GM12878 (cell line): ENCODE data around the gene ADD2. TPM values are rescaled to one million over a fixed set of nuclear protein-coding genes. Genes with fewer than 3 reads are reported as not detected.

Source experiments
- ATAC-seq: fragments of 200-7000 bp; cut with Tn5 transposase; 3 replicates; pipeline ENCODE4 v1.9.1; 2020; ENCODE audit warnings: mild to moderate bottlenecking, moderate library complexity
- BruUV-seq: library from RNA; stranded (reverse); fragments of 400-500 nt; replicated peaks from 2 replicates; lab custom pipeline; 2021; lab: Mats Ljungman, UMichigan
- CTCF ChIA-PET: fragments of 300-600 bp; sonication (Branson Sonifier 250); formaldehyde crosslinking; extraction: SDS; loops from one replicate; lab custom pipeline; 2021; ENCODE audit warnings: inconsistent platforms; lab: Yijun Ruan, JAX
- POLR2A ChIA-PET: fragments of 350-600 bp; formaldehyde crosslinking; extraction: SDS; loops from one replicate; lab custom pipeline; 2021; ENCODE audit warnings: inconsistent platforms; lab: Charles Lee
- RAD21 ChIA-PET: fragments of 300-600 bp; sonication (Branson Sonifier 250); formaldehyde crosslinking; loops from one replicate; lab custom pipeline; 2023; ENCODE audit warnings: antibody characterized with exemption; ENCODE audit not compliant: unreplicated experiment; lab: Charles Lee
- SMC1A ChIA-PET: fragments of 300-600 bp; sonication (Branson Sonifier 250); formaldehyde crosslinking; loops from one replicate; lab custom pipeline; 2023; ENCODE audit not compliant: unreplicated experiment, uncharacterized antibody; lab: Charles Lee
- DNase-seq: peaks from one replicate; pipeline ENCODE4 v3.0.0-alpha.2; 2011; ENCODE audit warnings: low read depth, low spot score
- FAIRE-seq: peaks from 3 replicates; lab custom pipeline; 2011; peaks lifted over from hg19 to GRCh38; lab: Jason Lieb, UNC
- H2AFZ ChIP-seq: 2 replicates; pipeline ENCODE4 v1.6.0; 2011; ENCODE audit warnings: low read depth, low read length, control low read depth; ENCODE audit not compliant: control insufficient read depth
- H3K27ac ChIP-seq: 2 replicates; pipeline ENCODE4 v1.5.1; 2011; ENCODE audit warnings: control low read depth; ENCODE audit not compliant: control insufficient read depth, insufficient read depth
- H3K27me3 ChIP-seq, 2 experiments: replicated peaks in 1 of 2; 2 replicates each; pipeline versions ENCODE4 v1.6.0 to v1.6.1; 2011; ENCODE audit warnings: low read length in 1 of 2; ENCODE audit not compliant: control insufficient read depth in 2 of 2, insufficient read depth in 2 of 2
- H3K36me3 ChIP-seq, 2 experiments: 2 replicates each; pipeline ENCODE4 v1.5.1; 2011; ENCODE audit warnings: low read length in 1 of 2; ENCODE audit not compliant: control insufficient read depth in 2 of 2, insufficient read depth in 2 of 2
- H3K4me1 ChIP-seq: 2 replicates; pipeline ENCODE4 v1.6.1; 2011; ENCODE audit warnings: mild to moderate bottlenecking, low read length, moderate library complexity, mixed read lengths; ENCODE audit not compliant: control insufficient read depth, insufficient read depth
- H3K4me2 ChIP-seq: 2 replicates; pipeline ENCODE4 v1.6.0; 2011; ENCODE audit warnings: control low read depth; ENCODE audit not compliant: control insufficient read depth, insufficient read depth
- H3K4me3 ChIP-seq: fragments of 200-600 bp; sonication (generic); 2 replicates; pipeline ENCODE4 v1.5.1; 2016
- H3K79me2 ChIP-seq: 2 replicates; pipeline ENCODE4 v1.6.0; 2011; ENCODE audit warnings: low read length; ENCODE audit not compliant: control insufficient read depth, insufficient read depth
- H3K9ac ChIP-seq: 2 replicates; pipeline ENCODE4 v1.8.0; 2011; ENCODE audit warnings: low read length, control low read depth, mixed read lengths; ENCODE audit not compliant: control insufficient read depth, insufficient read depth
- H3K9me3 ChIP-seq: replicated peaks from 3 replicates; pipeline ENCODE4 v1.5.1; 2011; ENCODE audit warnings: mild to moderate bottlenecking, low read length; ENCODE audit not compliant: control insufficient read depth, insufficient read depth
- H4K20me1 ChIP-seq: 2 replicates; pipeline ENCODE4 v1.6.0; 2011; ENCODE audit not compliant: control insufficient read depth, insufficient read depth
- CBX5 ChIP-seq: sonication (generic); IDR thresholded peaks from 2 replicates; pipeline ENCODE4 v1.6.1; 2016; ENCODE audit warnings: low read depth, moderate library complexity, mild to moderate bottlenecking, inconsistent platforms
- CEBPB ChIP-seq, 2 experiments: fragments of 150-350 bp in 1 of 2; IDR thresholded peaks; 2 replicates each; pipeline ENCODE4 v1.6.1; 2012 to 2014; ENCODE audit warnings: low read depth in 2 of 2, low read length in 2 of 2, borderline replicate concordance in 1 of 2, inconsistent platforms in 1 of 2
- CREM ChIP-seq: IDR thresholded peaks from 2 replicates; pipeline ENCODE4 v1.6.1; 2014; ENCODE audit warnings: antibody characterized with exemption, low read depth
- CTCF ChIP-seq, 3 experiments: IDR thresholded peaks in 2 of 3; conservative IDR thresholded peaks in 1 of 3; 2 replicates each; pipeline ENCODE4 v1.5.1; 2011; ENCODE audit warnings: low read depth in 3 of 3, low read length in 3 of 3, mild to moderate bottlenecking in 3 of 3, control low read depth in 2 of 3, moderate library complexity in 2 of 3, inconsistent platforms in 1 of 3, mixed read lengths in 1 of 3; ENCODE audit not compliant: control insufficient read depth in 2 of 3, insufficient read depth in 1 of 3; ENCODE audit errors: extremely low read depth in 1 of 3
- EED ChIP-seq: sonication (generic); IDR thresholded peaks from 2 replicates; pipeline ENCODE4 v1.6.1; 2016; ENCODE audit warnings: antibody characterized with exemption, low read depth
- ESRRA ChIP-seq: IDR thresholded peaks from 2 replicates; pipeline ENCODE4 v1.6.1; 2012; ENCODE audit warnings: mild to moderate bottlenecking, low read length, improper control_type of control experiment
- IRF4 ChIP-seq: IDR thresholded peaks from 2 replicates; pipeline ENCODE4 v1.6.1; 2011; ENCODE audit warnings: low read depth, low read length
- KLF5 ChIP-seq: fragments of 450-650 bp; IDR thresholded peaks from 2 replicates; pipeline ENCODE4 v1.6.1; 2014; ENCODE audit warnings: mild to moderate bottlenecking; ENCODE audit not compliant: partially characterized antibody
- NR2C1 ChIP-seq: fragments of 450-650 bp; IDR thresholded peaks from 2 replicates; pipeline ENCODE4 v1.6.1; 2017; ENCODE audit warnings: antibody characterized with exemption, mild to moderate bottlenecking, moderate library complexity
- RUNX3 ChIP-seq: IDR thresholded peaks from 2 replicates; pipeline ENCODE4 v1.6.1; 2012; ENCODE audit warnings: low read length, inconsistent platforms
- SMAD5 ChIP-seq: IDR thresholded peaks from 2 replicates; pipeline ENCODE4 v1.6.1; 2016; ENCODE audit warnings: antibody characterized with exemption, low read depth
- STAT3 ChIP-seq: IDR thresholded peaks from 2 replicates; pipeline ENCODE4 v1.6.1; 2011; ENCODE audit warnings: low read depth, low read length, improper control_type of control experiment
- WGBS: methylation state at CpG from one replicate; pipeline ENCODE4 v1.1.6; 2016; ENCODE audit warnings: low lambda C conversion rate; ENCODE audit not compliant: insufficient replicate concordance, insufficient coverage; ENCODE audit errors: missing lambda C conversion rate; 5-methylcytosine and 5-hydroxymethylcytosine counted together
- in situ Hi-C: fragments of 300-500 bp; cut with MboI; formaldehyde crosslinking; loops from 9 replicates; pipeline ENCODE4 v1.14.3; 2018; ENCODE audit warnings: mixed read lengths
- intact Hi-C: fragments of 100-400 bp; cut with micrococcal nuclease; formaldehyde crosslinking; loops from one replicate; pipeline ENCODE4 v1.14.2; 2022; ENCODE audit not compliant: unreplicated experiment
- polyA plus RNA-seq, 11 experiments: library from polyadenylated mRNA; depleted of rRNA in 4 of 11; unstranded in 6 of 11; stranded (reverse) in 5 of 11; fragments of >200 nt; fragmentation: Nextera tagmentation in 4 of 11; fragmentation: Illumina TruSeq in 1 of 11; extraction: Ambion mirVana in 4 of 11; extraction: Trizol in 1 of 11; gene quantifications; 1 replicate in 1 of 11; 2 replicates in 10 of 11; pipeline versions ENCODE4 v1.2.1 to v1.2.3, GENCODE V29; 2011 to 2016; ENCODE audit warnings: inconsistent platforms in 2 of 11, missing spikeins in 2 of 11, low read depth in 1 of 11
- total RNA-seq, 4 experiments: library from RNA; depleted of rRNA in 3 of 4; stranded (reverse); fragments of >200 nt in 3 of 4; fragmentation: Illumina TruSeq in 1 of 4; extraction: Trizol in 1 of 4; gene quantifications; 2 replicates each; pipeline versions ENCODE4 v1.2.1 to v1.2.3, GENCODE V29; 2013 to 2021
- TF ChIP-seq, protein P1 (sequence below): fragments of 450-650 bp; IDR thresholded peaks from 2 replicates; pipeline ENCODE4 v1.6.1; 2017; ENCODE audit warnings: antibody characterized with exemption, mild to moderate bottlenecking, moderate library complexity
- TF ChIP-seq, protein P2 (sequence below): fragments of 450-650 bp; IDR thresholded peaks from 2 replicates; pipeline ENCODE4 v1.6.1; 2017; ENCODE audit warnings: mild to moderate bottlenecking, moderate library complexity

The ADD2 gene
- total and polyA plus RNA-seq, 10 of the 15 experiments (the other 5 are each of a cell fraction or from before 2014, with no cell fraction given), result 0.05 to 0.13 (median 0.08) TPM; not detected in 7

GRCh38 chr2:70692256-70692655, 75.7 kb downstream of the ADD2 start:
- CTCF ChIA-PET, result no interaction called here
- in situ Hi-C loops, result no loop called here
- no peak overlapping the region for H3K4me2 ChIP-seq
- ATAC-seq (no peak), FAIRE-seq (no peak), DNase-seq (no peak)
- no peaks in the 10 kb centered on the region for H3K4me1 ChIP-seq
- intact Hi-C loops, result no loop called here
- no peak overlapping the region for H2AFZ ChIP-seq
- no peaks in the 10 kb centered on the region for H3K9me3 ChIP-seq
- H3K4me3 ChIP-seq, result no peak overlapping the region
- H3K79me2 ChIP-seq, result no peaks in the 10 kb centered on the region
- WGBS, result 55% methylated on average over 17 of the region's 17 CpGs
- H3K36me3 ChIP-seq, result no peaks in the 10 kb centered on the region
- RAD21 ChIA-PET, result no interaction called here
- no peaks in the 10 kb centered on the region for H4K20me1 ChIP-seq
- no peaks in the 10 kb centered on the region for H3K27me3 ChIP-seq
- SMC1A ChIA-PET, result no interaction called here
- no TSS peak for BruUV-seq
- no peak overlapping the region for H3K9ac ChIP-seq
- H3K27ac ChIP-seq, result no peak overlapping the region
- TF ChIP-seq NR2C1 (no peak), CREM (no peak), KLF5 (no peak), EED (no peak), ESRRA (no peak), CBX5 (no peak), RUNX3 (no peak), IRF4 (no peak), SMAD5 (no peak), STAT3 (no peak), CTCF (IDR thresholded peaks at IDR 0.05 in 2 of 3, conservative IDR thresholded peaks at IDR 0.05 in 1 of 3; ENCODE audit: control insufficient read depth in 2 of 3, extremely low read depth in 1 of 3, insufficient read depth in 1 of 3, low read depth in 3 of 3, low read length in 3 of 3) (no peak), CEBPB (IDR thresholded peaks at IDR 0.05; ENCODE audit: borderline replicate concordance in 1 of 2, low read depth in 2 of 2, low read length in 2 of 2) (no peak)
- TF ChIP-seq, protein P1, sequence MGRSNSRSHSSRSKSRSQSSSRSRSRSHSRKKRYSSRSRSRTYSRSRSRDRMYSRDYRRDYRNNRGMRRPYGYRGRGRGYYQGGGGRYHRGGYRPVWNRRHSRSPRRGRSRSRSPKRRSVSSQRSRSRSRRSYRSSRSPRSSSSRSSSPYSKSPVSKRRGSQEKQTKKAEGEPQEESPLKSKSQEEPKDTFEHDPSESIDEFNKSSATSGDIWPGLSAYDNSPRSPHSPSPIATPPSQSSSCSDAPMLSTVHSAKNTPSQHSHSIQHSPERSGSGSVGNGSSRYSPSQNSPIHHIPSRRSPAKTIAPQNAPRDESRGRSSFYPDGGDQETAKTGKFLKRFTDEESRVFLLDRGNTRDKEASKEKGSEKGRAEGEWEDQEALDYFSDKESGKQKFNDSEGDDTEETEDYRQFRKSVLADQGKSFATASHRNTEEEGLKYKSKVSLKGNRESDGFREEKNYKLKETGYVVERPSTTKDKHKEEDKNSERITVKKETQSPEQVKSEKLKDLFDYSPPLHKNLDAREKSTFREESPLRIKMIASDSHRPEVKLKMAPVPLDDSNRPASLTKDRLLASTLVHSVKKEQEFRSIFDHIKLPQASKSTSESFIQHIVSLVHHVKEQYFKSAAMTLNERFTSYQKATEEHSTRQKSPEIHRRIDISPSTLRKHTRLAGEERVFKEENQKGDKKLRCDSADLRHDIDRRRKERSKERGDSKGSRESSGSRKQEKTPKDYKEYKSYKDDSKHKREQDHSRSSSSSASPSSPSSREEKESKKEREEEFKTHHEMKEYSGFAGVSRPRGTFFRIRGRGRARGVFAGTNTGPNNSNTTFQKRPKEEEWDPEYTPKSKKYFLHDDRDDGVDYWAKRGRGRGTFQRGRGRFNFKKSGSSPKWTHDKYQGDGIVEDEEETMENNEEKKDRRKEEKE, result no peak
- TF ChIP-seq, protein P2, sequence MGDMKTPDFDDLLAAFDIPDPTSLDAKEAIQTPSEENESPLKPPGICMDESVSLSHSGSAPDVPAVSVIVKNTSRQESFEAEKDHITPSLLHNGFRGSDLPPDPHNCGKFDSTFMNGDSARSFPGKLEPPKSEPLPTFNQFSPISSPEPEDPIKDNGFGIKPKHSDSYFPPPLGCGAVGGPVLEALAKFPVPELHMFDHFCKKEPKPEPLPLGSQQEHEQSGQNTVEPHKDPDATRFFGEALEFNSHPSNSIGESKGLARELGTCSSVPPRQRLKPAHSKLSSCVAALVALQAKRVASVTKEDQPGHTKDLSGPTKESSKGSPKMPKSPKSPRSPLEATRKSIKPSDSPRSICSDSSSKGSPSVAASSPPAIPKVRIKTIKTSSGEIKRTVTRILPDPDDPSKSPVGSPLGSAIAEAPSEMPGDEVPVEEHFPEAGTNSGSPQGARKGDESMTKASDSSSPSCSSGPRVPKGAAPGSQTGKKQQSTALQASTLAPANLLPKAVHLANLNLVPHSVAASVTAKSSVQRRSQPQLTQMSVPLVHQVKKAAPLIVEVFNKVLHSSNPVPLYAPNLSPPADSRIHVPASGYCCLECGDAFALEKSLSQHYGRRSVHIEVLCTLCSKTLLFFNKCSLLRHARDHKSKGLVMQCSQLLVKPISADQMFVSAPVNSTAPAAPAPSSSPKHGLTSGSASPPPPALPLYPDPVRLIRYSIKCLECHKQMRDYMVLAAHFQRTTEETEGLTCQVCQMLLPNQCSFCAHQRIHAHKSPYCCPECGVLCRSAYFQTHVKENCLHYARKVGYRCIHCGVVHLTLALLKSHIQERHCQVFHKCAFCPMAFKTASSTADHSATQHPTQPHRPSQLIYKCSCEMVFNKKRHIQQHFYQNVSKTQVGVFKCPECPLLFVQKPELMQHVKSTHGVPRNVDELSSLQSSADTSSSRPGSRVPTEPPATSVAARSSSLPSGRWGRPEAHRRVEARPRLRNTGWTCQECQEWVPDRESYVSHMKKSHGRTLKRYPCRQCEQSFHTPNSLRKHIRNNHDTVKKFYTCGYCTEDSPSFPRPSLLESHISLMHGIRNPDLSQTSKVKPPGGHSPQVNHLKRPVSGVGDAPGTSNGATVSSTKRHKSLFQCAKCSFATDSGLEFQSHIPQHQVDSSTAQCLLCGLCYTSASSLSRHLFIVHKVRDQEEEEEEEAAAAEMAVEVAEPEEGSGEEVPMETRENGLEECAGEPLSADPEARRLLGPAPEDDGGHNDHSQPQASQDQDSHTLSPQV, result no peak
- POLR2A ChIA-PET, result no interaction called here
